ENCODE results near the gene FNDC3B.

DNA sequence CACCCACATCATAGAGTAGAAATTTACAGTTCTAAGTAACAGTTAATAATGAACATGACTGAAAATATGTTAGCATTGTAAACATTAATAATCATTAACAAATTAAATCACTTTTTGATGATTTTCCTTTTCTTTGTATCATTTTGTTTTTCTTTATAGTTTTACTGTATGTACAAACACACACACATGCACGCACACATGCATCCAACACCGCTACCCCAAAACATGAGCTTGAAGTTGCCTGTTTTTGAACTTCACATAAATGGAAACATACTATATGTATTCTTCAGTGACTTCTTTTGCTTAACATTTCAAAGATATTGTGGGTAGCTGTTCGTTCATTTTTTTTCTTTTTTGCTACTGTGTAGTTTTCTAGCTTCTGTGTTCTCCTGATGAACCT, 123.9 kb downstream of the FNDC3B start:
- TF ChIP-seq, protein P1, sequence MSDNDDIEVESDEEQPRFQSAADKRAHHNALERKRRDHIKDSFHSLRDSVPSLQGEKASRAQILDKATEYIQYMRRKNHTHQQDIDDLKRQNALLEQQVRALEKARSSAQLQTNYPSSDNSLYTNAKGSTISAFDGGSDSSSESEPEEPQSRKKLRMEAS (IDR thresholded peaks at IDR 0.05; ENCODE audit: low read depth, low read length), result no peak
- TF ChIP-seq, protein P2, sequence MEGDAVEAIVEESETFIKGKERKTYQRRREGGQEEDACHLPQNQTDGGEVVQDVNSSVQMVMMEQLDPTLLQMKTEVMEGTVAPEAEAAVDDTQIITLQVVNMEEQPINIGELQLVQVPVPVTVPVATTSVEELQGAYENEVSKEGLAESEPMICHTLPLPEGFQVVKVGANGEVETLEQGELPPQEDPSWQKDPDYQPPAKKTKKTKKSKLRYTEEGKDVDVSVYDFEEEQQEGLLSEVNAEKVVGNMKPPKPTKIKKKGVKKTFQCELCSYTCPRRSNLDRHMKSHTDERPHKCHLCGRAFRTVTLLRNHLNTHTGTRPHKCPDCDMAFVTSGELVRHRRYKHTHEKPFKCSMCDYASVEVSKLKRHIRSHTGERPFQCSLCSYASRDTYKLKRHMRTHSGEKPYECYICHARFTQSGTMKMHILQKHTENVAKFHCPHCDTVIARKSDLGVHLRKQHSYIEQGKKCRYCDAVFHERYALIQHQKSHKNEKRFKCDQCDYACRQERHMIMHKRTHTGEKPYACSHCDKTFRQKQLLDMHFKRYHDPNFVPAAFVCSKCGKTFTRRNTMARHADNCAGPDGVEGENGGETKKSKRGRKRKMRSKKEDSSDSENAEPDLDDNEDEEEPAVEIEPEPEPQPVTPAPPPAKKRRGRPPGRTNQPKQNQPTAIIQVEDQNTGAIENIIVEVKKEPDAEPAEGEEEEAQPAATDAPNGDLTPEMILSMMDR (IDR thresholded peaks at IDR 0.05; ENCODE audit: low read depth, low read length), result no peak
- TF ChIP-seq POLR2A (IDR thresholded peaks at IDR 0.05; ENCODE audit: extremely low read depth, insufficient read length) (no peak), MYC (IDR thresholded peaks at IDR 0.05; ENCODE audit: low read depth, low read length) (no peak)
